ENCODE results near the gene SPOCD1. TPM values are rescaled to one million over a fixed set of nuclear protein-coding genes. Genes with fewer than 3 reads are reported as not detected.
A peak's percentile ranks its signal among the peaks of the same experiment; 100 is the strongest.

SPOCD1 gene
- total RNA-seq, 1 donor from 2014 or later, result 0.68 TPM

DNA sequence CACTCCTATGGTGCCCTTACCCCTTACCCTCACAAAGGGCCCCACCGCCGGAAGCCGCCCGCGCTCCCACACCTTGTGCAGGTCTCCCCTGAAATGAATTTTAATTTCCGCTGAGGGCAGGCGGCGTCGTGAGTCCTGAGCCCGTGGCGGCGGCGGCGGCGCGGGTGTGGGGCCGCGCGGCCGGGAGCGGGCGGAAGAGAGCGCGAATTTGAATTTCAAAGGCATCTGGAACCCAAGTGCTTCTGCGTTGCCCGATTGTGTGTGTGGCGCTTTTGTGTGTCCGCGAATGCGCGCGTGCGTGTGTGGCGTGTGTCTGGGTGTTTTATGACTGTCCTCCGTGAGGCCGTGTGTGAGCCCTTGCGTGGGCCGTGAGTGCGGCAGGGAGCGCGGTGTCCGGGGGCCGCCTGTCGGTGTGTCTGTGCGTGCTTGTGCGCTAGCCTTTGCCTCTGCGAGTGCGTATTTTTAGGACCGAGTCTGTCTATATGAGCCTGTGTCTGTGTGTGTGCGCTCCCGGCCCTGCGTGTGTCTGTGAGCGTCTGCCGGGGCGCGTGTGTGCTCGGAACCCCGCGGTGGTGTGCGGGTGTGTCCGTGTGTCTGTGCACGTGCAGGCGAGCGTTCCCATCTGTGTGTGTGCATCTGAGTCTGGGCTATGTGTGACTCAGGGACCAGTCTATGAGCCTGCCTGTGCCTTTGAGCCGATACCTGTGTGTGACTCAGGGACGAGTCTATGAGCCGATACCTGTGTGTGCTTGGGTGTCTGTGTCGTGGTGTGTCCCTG, 43.7 kb downstream of the SPOCD1 start:
- ATAC-seq, result peak; percentile 94

DNA sequence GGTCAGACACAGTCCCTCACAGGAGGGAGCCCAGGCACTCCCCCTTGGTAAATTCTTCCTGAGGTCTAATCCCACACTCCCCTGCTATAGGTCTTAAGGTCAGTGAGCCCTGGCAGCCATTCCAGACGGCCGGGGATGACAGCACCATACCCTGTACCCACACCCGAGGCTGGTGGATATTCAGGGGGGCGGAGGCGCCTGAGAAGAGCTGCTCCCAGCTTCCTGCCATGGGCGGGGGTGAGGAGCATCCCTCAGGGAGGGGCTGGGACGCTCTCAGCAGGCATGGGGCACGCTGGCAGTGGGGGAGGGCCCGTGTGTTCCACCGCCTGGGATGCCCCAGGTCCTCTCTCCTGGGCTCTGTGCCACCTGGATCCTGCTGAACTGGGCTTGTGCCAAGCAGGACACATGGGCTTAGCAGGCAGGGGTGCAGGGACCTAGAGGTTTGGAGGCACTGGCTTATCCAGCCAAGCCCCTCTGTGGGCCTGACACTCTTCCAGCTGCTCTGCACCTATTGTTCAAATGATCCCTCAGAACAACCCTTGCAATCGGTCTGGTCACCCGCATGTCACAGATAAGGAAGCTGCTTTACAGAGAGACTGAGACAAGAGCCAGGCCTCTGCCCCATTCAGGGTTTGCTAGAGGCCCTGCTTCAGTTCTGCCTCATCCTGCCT, 46.0 kb downstream of the SPOCD1 start:
- ATAC-seq, result no peak

DNA sequence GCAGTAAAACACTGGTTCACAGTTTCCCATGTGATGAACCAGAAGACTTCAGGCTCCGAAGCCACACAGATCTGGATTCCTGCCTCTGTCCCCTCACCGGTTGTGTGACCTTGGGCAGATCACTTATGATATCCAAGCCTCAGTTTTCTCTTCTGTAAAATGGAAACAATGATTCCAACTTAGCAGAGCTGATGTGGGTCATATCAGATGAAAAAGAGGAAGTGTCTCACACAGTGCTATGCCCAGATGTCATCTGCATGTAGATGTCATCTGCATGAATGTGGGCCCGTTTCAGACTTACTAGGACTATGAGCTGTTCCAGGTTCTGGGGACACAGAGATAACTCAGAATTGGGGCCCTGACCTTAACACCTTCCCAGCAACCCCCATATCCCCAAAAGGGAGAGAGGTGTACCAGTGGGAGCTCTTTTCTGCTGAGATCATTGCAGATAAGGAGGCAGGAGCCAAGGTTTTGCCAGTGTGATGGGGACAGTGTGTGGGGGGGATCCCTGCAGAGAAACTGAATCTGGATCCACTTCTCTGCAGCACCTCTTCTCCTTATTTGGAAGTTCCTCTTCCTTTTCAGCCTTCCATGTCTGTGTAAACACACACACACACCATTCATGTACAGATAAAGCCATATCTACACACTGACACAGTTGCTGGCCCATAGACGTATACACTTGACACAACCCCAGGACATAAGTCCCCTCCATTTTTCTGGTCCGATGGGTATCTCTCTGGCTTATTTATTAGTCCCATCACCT, 46.7 kb downstream of the SPOCD1 start:
- no peak for ATAC-seq

DNA sequence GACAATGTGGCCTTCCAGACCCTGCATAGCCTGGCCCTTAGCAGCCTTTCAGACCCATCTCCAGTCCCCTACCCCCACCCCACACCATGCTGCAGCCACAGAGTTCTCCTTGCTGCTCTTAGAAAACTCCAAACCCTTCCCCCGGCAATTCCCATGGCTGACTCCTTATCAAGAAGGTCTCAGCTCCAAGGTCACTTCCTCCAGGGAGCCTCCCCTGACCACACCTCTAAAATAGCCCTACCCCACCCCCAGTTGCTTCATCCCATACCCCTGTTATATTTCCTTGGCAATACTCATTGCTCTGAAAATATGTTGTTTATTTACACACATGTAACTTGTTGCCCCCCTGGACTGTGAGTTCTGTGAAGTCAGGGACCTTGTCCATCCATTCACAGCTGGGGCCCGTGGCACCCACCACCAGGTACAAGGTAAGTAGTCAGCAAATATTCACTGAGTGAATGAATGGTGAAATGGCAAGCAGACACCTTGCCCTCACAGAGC, 47.4 kb downstream of the SPOCD1 start:
- no peak for ATAC-seq

DNA sequence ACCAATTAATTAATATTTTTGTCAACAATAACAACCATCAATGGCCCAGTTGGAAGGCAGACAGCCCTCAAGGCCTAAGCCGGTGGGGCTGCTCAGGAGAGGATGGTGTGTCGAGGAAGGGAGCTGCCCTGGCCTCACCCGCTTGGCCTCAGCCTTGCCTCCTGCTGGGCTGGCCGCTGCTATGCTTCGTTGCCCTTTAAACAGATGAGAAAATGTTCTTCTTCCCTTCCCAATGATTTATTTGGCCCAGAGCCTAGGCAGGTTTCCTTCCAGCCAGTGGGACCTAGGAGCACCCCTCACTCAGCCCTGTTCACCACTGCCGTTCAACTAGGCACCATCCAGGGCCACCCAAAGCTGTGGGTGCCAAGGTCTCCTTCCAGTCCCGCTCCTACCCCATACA, 48.6 kb downstream of the SPOCD1 start:
- ATAC-seq, result no peak

DNA sequence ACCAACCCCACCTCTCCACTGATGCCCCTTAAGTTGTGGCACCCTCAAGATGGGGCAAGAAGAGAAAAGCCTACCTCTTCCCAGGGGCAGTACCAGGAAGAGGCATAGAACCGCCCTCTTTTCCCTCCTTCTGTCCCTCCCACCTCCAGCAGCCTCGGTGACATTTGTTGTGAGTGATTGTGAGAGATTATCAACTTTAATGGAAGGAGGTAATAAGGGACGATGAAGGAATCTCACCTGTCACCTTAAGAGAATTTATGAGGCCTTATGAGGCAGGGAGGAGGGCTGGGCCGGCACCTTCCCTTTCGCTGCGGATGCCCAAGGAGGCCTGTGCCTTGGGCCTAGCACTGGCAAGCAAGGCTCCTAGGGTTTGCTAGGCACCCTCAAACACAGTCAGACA, 50.3 kb downstream of the SPOCD1 start:
- no peak for ATAC-seq

DNA sequence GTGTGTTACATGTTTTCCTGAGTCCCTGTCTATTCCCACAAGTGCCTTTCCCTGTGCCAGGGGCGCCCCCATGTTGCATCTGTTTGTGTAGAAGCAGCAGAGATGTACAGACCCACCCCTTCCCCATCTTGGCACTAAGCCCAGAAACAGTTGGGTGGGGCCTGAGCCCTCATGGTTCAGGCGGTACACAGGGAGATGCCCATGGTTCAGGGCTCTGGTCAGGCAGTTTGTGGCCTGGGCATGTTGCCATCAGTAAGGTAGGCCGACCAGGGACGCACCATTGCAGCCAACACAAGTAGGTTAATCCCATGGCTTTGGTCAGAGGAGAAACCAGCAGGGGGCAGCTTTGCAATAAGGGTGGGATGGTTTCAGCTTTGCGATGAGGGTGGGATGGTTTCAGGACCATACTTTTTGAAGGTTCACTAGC, 50.8 kb downstream of the SPOCD1 start:
- no peak for ATAC-seq

DNA sequence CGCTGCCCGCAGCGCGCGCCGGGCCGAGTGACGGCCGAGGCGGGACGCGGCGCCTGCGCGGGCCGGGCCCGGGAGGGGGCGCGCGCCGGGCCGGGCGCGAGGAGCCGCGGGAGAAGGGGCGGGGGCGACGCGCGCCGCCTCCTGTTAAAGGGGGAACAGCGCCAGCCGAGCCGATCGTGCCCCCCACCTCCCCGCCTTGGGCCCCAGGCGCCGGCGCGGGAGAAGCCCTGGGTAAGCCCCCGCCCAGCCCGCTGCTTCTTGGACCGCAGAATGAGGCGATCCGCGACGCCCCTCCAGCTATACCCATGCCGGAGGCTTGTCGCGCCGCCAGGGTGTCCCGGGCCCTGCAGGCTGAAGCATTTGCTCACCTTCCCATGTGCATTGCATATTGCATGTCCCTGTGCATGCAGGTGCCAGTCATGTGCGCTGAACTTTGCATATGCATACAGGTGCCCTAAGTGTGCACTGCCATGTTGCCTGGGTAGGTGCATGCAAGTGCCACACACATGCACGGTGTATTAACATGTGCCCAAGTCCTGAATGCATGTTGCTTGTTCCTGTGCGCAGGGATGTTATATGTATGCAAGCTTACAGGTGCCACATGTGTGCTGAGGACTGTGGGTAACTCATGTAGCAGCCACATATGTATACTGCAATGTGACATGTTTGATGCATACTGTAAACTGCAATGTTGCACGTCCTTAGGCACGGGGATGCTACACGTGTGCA, 51.3 kb downstream of the SPOCD1 start, which contains the start of gene ADGRB2:
TSS of gene ADGRB2 (minus strand) at position 29 of the 729 bp plus-strand sequence. CDS start 7,119 bp downstream, outside the sequence.
- no peak for ATAC-seq

DNA sequence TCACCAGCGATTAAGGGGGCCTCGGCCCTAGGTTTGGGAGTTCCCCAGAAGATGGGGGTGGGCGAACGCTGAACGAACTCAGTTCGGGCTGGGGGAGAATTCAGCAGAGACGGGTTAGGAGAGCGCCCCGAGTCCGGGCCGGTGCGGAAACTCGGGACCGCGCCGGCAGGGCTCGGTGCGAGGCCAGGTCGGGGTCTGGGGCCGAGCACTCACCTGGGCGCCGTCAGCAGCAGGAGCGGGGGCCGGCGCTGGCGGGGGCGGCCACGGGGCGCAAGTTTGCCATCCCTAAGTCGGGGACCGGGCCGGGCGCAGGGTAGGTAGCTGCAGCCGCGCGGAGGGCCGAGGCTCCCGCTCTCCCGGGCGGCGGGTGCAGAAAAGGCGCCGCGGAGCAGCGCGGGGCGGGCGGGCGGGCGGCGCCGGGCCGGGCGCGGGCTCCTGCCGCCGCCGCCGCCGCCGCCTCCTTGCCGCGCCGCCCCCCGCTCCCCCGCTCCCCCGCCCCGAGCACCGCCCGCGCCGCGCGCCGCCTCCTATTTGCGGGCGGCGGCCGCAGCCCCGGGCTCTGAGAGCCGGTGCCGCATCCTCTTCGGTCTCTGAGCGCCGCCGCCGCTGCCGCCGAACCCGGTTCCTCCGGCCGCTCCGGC, 52.0 kb downstream of the SPOCD1 start:
- no peak for ATAC-seq

DNA sequence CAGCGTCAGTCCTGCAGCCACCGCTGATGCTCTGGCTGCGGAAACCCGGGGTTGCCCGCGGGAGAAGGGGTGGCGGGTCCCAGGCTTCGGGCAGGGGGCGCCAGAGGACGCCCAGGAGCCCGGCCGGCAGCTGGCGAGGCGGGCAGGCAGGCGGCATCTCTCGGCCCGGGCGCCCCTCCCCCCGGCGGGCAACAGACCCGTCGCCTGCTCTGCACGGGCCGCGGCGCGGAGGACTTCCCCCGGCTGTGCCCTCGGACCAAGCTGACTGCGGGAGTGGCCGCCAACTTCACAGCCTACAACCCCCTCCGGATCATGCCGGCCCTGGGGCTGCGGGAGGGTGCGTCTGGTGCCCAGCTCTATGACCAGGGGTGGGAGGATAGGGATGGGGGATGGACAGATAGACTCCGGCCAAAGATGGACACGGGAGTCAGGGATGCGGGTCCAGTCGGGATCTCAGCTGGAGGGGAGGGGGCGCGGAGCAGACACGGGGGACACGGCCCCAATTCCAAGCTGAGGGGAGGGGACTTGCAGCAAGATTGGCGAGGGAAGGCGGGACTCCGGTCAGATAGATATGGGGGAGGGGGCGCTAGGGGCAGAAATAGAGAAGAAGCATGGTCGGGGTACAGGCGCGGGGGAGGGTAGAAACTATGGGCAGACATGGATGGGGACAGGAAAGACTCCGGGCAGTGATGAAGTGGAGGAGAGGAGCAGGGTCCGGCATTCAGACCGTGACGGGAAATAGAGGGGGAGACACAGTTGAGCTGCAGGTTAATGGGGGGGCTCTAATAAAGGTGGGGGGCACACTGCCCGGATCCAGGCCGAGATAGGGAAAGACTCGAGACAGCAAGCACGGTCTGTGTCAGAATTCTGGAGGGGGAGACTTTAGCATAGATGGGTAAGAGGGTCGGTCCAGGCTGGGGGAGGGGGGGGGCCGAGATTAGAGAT, 52.8 kb downstream of the SPOCD1 start:
- ATAC-seq, result peak; percentile 7

DNA sequence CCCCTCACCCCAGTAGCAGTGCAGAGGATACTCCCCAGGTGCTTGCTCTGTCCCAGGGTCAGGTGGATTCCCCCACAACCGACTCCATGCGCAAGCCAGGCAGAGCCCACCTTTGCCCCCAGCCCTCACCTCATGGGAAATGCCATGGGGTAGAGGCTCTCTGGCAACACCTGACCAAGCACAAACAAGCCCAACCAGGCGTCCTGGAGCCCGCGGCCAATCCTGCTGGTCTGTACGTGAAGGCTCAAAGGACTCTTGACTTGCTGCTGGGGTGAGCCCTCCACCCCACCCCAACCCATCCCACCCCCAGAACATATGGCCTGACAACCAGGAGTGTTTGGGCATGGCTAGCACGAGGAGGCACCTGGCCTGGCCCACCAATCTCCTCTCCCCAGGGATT, 53.5 kb downstream of the SPOCD1 start:
- no peak for ATAC-seq

DNA sequence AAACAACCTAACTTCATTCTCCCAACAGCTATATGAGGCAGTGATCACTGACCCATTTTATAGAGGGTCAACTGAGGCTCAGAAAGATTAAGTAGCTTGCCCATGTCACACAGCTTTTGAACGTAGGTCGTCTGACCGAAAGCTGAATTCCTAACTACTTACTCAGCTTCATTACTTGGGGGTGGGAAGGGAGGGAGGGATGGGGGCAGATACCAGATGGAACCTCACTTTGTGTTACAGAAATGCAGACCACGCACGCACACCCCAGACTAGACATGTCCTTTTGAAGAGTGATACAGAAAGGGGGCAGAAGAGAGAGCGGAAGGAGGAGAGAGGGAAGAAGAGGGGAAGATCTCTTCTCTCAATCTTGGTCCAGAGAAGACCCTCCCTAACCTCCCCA, 53.9 kb downstream of the SPOCD1 start:
- no peak for ATAC-seq

DNA sequence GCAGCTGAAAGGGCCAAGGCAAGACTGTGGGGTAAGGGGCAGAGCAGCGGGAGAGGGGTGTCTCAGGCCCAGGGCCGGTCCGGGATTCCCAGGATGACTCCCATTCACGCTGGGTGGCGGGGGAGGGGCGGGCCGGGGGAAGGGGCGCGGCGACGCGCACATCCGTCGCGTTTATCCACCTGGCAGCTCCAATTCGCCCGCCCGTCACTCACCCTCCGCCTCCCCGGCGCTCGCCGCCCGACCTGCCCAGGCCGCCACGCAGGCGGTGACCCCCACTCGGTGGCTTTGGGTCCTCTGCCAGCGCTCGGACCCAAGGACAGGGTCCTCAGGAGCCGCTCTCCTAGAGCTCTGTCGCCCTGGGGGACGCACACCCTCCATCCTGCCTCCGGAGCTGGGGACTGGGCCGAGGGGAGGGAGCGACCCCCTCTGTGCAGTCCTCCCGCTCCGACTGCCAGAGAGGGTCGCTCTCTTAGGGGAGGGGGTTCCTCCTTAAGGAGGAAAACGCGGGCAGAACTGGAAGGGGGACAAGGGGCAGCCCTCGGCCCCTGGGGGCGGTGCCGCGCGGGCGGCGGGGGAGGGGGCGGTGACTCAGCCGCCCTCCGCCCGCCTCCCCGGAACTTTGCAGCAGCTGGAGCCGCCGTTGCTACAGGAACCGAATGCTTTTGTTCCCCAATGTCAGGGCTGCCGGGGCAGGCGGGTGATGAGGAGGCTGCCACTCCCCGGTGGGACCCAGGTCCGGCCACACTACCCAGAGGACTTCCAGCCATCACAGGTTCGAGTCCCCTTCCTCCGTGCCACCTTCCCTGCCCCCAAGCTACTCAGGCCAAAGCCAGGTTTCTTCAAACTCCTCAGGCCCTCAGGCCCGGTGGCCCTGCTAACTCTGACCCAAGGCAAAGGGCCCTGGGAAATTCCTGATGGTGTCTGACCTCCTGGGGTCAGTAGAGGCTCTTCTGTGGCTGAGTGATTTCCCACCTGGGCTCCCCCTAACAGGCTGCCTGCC, 55.1 kb downstream of the SPOCD1 start:
- peak; percentile 38 for ATAC-seq

DNA sequence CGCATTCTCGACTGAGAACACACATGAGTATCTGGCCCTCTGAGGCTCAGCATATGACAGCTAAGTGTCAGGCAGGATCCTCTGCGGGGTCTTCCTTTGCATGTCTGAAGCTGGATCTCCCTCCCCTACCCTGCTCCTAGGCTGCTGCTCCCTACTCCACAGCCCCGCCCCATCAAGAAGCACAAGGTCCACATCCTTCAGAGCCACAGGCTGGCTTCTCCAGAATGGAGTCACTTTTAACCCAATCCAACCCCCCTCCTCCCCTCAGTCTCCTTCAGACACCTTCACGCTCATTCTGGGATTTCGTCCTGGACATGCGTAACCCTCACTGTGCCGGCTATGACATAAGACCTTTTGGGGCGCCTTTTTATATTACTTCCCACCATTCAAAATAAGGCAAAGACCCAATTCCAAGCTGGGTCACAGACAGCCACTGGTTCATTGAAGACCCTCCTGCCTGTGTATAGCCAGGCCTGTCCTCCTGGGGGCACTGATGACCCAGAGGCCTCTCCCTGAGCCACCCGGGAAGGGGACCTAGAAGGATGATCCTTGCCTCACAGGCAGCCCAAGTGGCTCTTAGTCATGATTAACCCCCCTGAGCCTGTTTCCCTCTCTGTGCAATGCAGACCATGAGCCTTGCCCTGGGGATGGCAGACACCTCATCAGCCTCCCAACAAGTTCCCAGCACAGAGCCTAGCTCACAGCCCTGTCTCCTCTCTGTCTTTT, 56.4 kb downstream of the SPOCD1 start:
- no peak for ATAC-seq

DNA sequence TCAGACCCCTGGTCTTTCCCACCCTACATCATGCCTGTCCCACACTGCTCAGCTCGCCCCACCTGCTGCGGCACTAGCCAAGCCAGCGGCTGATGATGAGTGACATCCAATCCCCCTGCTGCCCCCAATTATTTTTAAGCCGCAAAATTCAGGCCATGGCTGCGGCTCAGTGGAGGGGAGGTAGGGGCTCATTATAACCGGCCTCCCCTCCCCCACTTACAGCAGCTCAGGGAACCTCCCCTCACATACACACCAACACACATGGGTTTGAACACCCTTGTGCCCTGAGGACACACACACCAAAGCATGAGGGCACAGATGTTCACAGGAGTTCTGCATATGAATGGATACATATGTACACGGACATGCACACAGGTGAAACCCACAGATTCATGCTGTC, 57.0 kb downstream of the SPOCD1 start:
- ATAC-seq, result no peak

DNA sequence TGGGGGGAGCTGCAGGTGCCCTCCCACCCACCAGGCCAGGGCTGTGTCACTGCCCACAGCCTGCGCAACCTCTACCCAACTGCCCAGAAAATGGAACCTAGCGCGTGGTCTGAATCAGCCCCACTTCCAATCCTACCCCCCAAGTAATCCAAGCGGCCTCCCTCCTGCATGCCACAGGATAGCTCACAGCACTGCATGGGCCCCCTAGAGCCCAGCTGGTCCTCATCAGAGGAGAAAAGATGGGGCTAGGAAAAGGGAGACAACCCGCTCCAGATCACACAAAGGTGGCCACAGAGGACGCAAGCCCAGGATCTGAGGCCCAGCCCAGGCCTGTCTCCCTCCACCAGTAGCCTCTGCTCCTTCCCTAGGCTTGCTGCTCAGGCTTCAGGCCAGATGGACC, 57.8 kb downstream of the SPOCD1 start:
- no peak for ATAC-seq

DNA sequence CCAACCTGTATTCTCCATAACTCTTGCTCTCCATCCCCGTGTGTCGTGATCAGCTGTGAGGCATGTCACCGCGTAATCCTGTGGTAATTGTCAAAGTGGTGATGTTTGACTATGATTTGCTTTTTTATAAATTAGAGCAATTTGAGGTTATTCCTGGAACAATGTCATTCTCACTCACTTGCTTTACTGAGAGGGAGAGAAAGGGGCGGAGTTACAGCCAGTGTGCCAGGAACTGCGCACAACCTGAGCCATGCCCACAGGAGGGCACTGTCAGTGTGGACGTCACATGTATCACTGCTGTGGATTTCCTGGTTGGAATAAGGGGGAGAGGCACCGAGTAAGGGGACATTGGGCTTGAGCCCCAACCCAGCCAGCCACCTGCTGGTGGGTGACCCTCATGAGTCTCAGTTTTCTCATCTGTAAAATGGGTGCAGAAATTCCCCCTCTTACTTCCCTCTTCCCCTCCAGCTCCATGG, 58.6 kb downstream of the SPOCD1 start:
- ATAC-seq, result no peak

DNA sequence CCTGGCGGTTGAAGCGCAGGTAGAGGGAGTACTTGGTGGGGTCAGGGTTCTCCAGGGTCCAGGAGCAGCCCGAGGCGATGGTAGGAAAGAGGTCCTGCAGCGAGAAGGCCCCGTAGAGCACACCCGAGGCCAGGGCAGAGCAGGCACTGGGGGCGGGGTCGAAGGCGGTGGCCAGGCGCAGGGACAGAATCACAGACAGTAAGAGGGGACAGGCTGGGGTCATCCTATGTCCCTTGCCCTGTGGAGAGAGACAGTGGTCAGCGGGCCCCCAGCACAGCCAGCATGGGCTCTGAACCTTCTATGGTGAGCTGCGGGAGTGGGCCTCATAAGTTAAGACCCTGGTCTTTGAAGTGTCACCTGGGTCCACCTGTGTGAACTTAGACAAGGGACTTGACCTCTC, 59.2 kb downstream of the SPOCD1 start:
- no peak for ATAC-seq
